SK-N-SH treated with all-trans-retinoic acid at 6 μM for 48 hours (cell line): ENCODE results near the gene SLC25A36.
"Not testable (repeated sequence)": the region's sequence is repeated elsewhere in the genome, so short reads cannot be mapped to it uniquely, and the experiment has no call there.

Experiments used
- ATAC-seq: fragments of 200-7000 bp; cut with Tn5 transposase; 3 replicates; pipeline ENCODE4 v1.9.1; 2020; ENCODE audit warnings: mild to moderate bottlenecking, moderate library complexity
- ARNTL ChIP-seq: fragments of 450-650 bp; formaldehyde crosslinking; IDR thresholded peaks from 2 replicates; pipeline ENCODE4 v1.5.0; 2020; ENCODE audit warnings: low read depth, mild to moderate bottlenecking, moderate library complexity, borderline replicate concordance
- BACH2 ChIP-seq: fragments of 250-450 bp; sonication (Bioruptor Pico); IDR thresholded peaks from 2 replicates; pipeline ENCODE4 v1.9.0; 2021; ENCODE audit warnings: mild to moderate bottlenecking, borderline replicate concordance
- CSDC2 ChIP-seq: fragments of 250-450 bp; sonication (Bioruptor Pico); IDR thresholded peaks from 2 replicates; pipeline ENCODE4 v1.5.0; 2020; ENCODE audit warnings: mild to moderate bottlenecking, moderate library complexity
- ESRRG ChIP-seq: fragments of 250-450 bp; sonication (Bioruptor Pico); IDR thresholded peaks from 2 replicates; pipeline ENCODE4 v1.6.1; 2021; ENCODE audit warnings: mild to moderate bottlenecking
- GLIS3 ChIP-seq: fragments of 250-450 bp; sonication (Bioruptor Pico); IDR thresholded peaks from 2 replicates; pipeline ENCODE4 v1.5.0; 2020; ENCODE audit warnings: mild to moderate bottlenecking, moderate library complexity
- ISL1 ChIP-seq: fragments of 250-450 bp; sonication (Bioruptor Pico); IDR thresholded peaks from 2 replicates; pipeline ENCODE4 v2.1.2; 2022; ENCODE audit warnings: mild to moderate bottlenecking, moderate library complexity
- OSR1 ChIP-seq: fragments of 250-450 bp; sonication (Bioruptor Pico); IDR thresholded peaks from 2 replicates; pipeline ENCODE4 v1.8.0; 2022; ENCODE audit warnings: moderate library complexity, mild to moderate bottlenecking, inconsistent platforms
- PPARA ChIP-seq: fragments of 250-450 bp; sonication (Bioruptor Pico); IDR thresholded peaks from 2 replicates; pipeline ENCODE4 v1.5.0; 2020; ENCODE audit warnings: mild to moderate bottlenecking, borderline replicate concordance
- RARB ChIP-seq: fragments of 250-450 bp; sonication (Bioruptor Pico); IDR thresholded peaks from 2 replicates; pipeline ENCODE4 v1.8.0; 2021; ENCODE audit warnings: mild to moderate bottlenecking, moderate library complexity
- SNAI2 ChIP-seq: fragments of 250-450 bp; sonication (Bioruptor Pico); IDR thresholded peaks from 2 replicates; pipeline ENCODE4 v1.5.0; 2020; ENCODE audit warnings: mild to moderate bottlenecking, moderate library complexity
- TOX ChIP-seq: fragments of 250-450 bp; sonication (Bioruptor Pico); IDR thresholded peaks from 2 replicates; pipeline ENCODE4 v1.8.0; 2021; ENCODE audit warnings: mild to moderate bottlenecking, moderate library complexity, borderline replicate concordance
- ZC3H10 ChIP-seq: fragments of 250-450 bp; sonication (Bioruptor Pico); IDR thresholded peaks from 2 replicates; pipeline ENCODE4 v1.5.1; 2021; ENCODE audit warnings: mild to moderate bottlenecking, moderate library complexity
- ZFP3 ChIP-seq: fragments of 250-450 bp; sonication (Bioruptor Pico); IDR thresholded peaks from 2 replicates; pipeline ENCODE4 v1.5.0; 2020; ENCODE audit warnings: mild to moderate bottlenecking, moderate library complexity
- ZFP30 ChIP-seq: fragments of 450-650 bp; formaldehyde crosslinking; IDR thresholded peaks from 2 replicates; pipeline ENCODE4 v1.5.0; 2022; ENCODE audit warnings: mild to moderate bottlenecking, moderate library complexity
- ZNF565 ChIP-seq: fragments of 450-650 bp; formaldehyde crosslinking; conservative IDR thresholded peaks from 2 replicates; pipeline ENCODE4 v1.5.0; 2020; ENCODE audit warnings: low read depth, mild to moderate bottlenecking, moderate library complexity
- ZNF70 ChIP-seq: fragments of 450-650 bp; formaldehyde crosslinking; IDR thresholded peaks from 2 replicates; pipeline ENCODE4 v1.5.0; 2020; ENCODE audit warnings: mild to moderate bottlenecking, moderate library complexity
- ZNF8 ChIP-seq: fragments of 450-650 bp; formaldehyde crosslinking; IDR thresholded peaks from 2 replicates; pipeline ENCODE4 v1.5.0; 2020; ENCODE audit warnings: mild to moderate bottlenecking, moderate library complexity
- TF ChIP-seq, protein P1 (sequence below): fragments of 250-450 bp; sonication (Bioruptor Pico); IDR thresholded peaks from 2 replicates; pipeline ENCODE4 v1.5.1; 2020; ENCODE audit warnings: low read depth, mild to moderate bottlenecking, moderate library complexity
- TF ChIP-seq, protein P2 (sequence below): fragments of 250-450 bp; sonication (Bioruptor Pico); IDR thresholded peaks from 2 replicates; pipeline ENCODE4 v1.8.0; 2020; ENCODE audit warnings: mild to moderate bottlenecking, moderate library complexity, borderline replicate concordance
- TF ChIP-seq, protein P3 (sequence below): fragments of 250-450 bp; sonication (Bioruptor Pico); IDR thresholded peaks from 2 replicates; pipeline ENCODE4 v1.5.1; 2021; ENCODE audit warnings: mild to moderate bottlenecking, moderate library complexity

The SLC25A36 gene

DNA sequence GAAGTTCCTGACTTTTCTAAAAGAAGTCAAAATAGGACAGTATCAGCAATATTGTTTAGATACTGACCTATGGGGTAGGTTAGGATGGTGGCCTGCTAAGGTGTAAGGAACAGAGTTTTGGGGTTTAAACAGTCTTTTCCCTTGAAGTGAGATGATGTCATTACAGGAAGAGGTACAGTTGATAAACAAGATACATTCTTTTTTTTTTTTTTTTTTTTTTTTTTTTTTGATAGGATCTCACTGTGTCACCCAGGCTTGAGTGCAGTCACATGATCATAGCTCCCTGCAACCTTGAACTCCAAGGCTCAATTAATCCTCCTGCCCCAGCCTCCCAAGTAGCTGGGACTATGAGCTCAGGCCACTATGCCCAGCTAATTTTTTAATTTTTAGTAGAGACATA is 33.3 kb downstream of the SLC25A36 start:
- no peak for TF ChIP-seq CSDC2 (CRISPR knock-in tag)
- no peak for ATAC-seq

DNA sequence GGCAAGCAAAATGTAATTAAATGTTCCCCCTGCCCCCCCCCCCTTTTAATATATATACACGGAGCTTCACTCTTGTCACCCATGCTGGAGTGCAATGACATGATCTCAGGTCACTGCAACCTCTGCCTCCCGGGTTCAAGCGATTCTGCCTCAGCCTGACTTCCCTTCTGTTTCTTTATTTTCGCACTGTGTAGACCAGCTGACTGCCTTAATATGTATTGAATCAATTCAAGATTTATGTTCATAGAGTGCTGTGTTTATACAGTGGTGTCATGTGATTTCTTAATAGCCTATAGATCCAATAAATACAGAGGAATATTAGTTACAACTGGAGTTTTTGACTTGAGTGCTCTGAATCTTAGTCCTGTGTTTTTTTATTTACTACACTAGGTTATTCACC is 39.0 kb downstream of the SLC25A36 start:
- ATAC-seq: no peak
- no peak for TF ChIP-seq ZNF70 (CRISPR knock-in tag)
- no peak for TF ChIP-seq ZFP3
- no peak for TF ChIP-seq ESRRG
- TF ChIP-seq, protein P1, sequence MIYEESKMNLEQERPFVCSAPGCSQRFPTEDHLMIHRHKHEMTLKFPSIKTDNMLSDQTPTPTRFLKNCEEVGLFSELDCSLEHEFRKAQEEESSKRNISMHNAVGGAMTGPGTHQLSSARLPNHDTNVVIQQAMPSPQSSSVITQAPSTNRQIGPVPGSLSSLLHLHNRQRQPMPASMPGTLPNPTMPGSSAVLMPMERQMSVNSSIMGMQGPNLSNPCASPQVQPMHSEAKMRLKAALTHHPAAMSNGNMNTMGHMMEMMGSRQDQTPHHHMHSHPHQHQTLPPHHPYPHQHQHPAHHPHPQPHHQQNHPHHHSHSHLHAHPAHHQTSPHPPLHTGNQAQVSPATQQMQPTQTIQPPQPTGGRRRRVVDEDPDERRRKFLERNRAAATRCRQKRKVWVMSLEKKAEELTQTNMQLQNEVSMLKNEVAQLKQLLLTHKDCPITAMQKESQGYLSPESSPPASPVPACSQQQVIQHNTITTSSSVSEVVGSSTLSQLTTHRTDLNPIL (CRISPR knock-in tag): no peak
- TF ChIP-seq CSDC2 (CRISPR knock-in tag): no peak
- TF ChIP-seq TOX (CRISPR knock-in tag): no peak
- TF ChIP-seq ZNF8 (CRISPR knock-in tag): no peak
- no peak for TF ChIP-seq ZNF565 (CRISPR knock-in tag)
- TF ChIP-seq, protein P2, sequence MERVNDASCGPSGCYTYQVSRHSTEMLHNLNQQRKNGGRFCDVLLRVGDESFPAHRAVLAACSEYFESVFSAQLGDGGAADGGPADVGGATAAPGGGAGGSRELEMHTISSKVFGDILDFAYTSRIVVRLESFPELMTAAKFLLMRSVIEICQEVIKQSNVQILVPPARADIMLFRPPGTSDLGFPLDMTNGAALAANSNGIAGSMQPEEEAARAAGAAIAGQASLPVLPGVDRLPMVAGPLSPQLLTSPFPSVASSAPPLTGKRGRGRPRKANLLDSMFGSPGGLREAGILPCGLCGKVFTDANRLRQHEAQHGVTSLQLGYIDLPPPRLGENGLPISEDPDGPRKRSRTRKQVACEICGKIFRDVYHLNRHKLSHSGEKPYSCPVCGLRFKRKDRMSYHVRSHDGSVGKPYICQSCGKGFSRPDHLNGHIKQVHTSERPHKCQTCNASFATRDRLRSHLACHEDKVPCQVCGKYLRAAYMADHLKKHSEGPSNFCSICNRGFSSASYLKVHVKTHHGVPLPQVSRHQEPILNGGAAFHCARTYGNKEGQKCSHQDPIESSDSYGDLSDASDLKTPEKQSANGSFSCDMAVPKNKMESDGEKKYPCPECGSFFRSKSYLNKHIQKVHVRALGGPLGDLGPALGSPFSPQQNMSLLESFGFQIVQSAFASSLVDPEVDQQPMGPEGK (CRISPR knock-in tag): no peak
- no peak for TF ChIP-seq PPARA (CRISPR knock-in tag)
- TF ChIP-seq, protein P3, sequence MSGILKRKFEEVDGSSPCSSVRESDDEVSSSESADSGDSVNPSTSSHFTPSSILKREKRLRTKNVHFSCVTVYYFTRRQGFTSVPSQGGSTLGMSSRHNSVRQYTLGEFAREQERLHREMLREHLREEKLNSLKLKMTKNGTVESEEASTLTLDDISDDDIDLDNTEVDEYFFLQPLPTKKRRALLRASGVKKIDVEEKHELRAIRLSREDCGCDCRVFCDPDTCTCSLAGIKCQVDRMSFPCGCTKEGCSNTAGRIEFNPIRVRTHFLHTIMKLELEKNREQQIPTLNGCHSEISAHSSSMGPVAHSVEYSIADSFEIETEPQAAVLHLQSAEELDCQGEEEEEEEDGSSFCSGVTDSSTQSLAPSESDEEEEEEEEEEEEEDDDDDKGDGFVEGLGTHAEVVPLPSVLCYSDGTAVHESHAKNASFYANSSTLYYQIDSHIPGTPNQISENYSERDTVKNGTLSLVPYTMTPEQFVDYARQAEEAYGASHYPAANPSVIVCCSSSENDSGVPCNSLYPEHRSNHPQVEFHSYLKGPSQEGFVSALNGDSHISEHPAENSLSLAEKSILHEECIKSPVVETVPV: no peak
- no peak for TF ChIP-seq ZFP30 (CRISPR knock-in tag)
- no peak for TF ChIP-seq BACH2 (CRISPR knock-in tag)
- no peak for TF ChIP-seq RARB (CRISPR knock-in tag)
- TF ChIP-seq ISL1: no peak
- TF ChIP-seq ARNTL: no peak
- no peak for TF ChIP-seq SNAI2 (CRISPR knock-in tag)
- TF ChIP-seq ZC3H10: no peak

DNA sequence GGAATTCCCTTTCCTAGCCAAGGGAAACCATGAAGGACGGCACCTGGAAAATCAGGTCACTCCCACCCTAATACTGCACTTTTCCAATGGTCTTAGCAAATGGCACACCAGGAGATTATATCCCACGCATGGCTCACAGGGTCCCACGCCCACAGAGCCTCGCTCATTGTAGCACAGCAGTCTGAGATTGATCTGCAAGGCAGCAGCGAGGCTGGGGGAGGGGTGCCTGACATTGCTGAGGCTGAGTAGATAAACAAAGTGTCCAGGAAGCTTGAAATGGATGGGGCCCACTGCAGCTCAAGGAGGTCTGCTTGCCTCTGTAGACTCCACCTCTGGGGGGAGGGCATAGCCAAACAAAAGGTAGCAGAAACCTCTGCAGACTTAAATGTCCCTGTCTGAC is 46.2 kb downstream of the SLC25A36 start:
- ATAC-seq: not testable (repeated sequence)

DNA sequence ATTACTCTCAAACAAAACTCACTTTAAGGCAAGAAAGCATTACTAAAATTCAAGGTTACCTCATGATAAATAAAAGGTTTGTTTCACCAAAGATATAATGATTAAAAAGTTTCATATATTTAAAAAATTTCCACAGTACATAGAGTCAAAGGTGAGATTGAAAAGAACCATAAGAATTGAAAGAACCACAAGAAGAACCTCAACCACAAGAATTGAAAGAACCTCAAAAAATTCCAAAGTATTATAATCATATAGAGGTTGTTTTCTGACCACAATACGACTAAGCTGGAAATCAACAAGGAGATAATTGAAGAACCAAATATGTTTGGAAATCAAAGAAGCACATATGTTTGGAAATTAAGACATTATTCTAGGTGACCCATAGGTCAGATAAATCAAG is 52.7 kb downstream of the SLC25A36 start:
- no peak for ATAC-seq
- TF ChIP-seq ZC3H10 (no peak), ARNTL (no peak), OSR1 (CRISPR knock-in tag) (no peak), ZFP30 (CRISPR knock-in tag) (no peak), BACH2 (CRISPR knock-in tag) (no peak), ZFP3 (no peak), RARB (CRISPR knock-in tag) (no peak), PPARA (CRISPR knock-in tag) (no peak), GLIS3 (CRISPR knock-in tag) (no peak), TOX (CRISPR knock-in tag) (no peak), ISL1 (no peak), CSDC2 (CRISPR knock-in tag) (no peak), ZNF565 (CRISPR knock-in tag) (no peak), ZNF8 (CRISPR knock-in tag) (no peak), ESRRG (no peak)
- TF ChIP-seq, protein P3: no peak
- TF ChIP-seq, protein P1 (CRISPR knock-in tag): no peak

DNA sequence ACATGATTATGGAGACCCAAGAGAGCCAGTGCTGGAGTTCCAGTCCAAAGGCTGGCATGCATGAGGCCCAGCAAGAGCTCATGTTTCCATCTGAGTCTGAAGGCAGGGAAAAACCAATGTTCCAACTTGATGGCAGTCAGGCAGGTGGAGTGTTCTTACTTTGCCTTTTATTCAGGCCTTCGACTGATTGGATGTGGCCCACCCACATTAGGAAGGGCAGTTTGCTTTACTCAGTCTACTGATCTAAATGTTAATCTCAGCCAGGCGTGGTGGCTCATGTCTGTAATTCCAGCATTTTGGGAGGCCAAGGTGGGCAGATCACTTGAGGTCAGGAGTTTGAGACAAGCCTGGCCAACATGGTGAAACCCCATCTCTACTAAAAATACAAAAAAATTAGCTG is 53.2 kb downstream of the SLC25A36 start:
- ATAC-seq: not testable (repeated sequence)
